COLO668 (cell line): ENCODE data around the gene PARP4.
"Not testable (repeated sequence)": the region's sequence is repeated elsewhere in the genome, so short reads cannot be mapped to it uniquely, and the experiment has no call there.

Experiments
- DNase-seq: peaks from one replicate; lab custom pipeline; 2025; ENCODE audit not compliant: unreplicated experiment; lab: John Stamatoyannopoulos, UW

PARP4 gene

GRCh38 chr13:24380227-24380626 is 132.4 kb downstream of the PARP4 start:
- not testable (repeated sequence) for DNase-seq

- not testable (repeated sequence) for DNase-seq
Measured at GRCh38 chr13:24371273-24371672, 141.3 kb downstream of the PARP4 start.
